Kidney epithelial cell (primary cell): Measurements from ENCODE around the gene CDKAL1. TPM values are rescaled to one million over a fixed set of nuclear protein-coding genes. Genes with fewer than 3 reads are reported as not detected.
"Not testable (repeated sequence)": the region's sequence is repeated elsewhere in the genome, so short reads cannot be mapped to it uniquely, and the experiment has no call there.

Experiments
- DNase-seq: peaks from one replicate; pipeline ENCODE4 v3.0.0-alpha.2; 2010; ENCODE audit warnings: low read depth
- H3K27me3 ChIP-seq: 2 replicates; pipeline ENCODE4 v1.6.0; 2011; ENCODE audit warnings: low read length; ENCODE audit not compliant: control insufficient read depth, insufficient read depth
- H3K36me3 ChIP-seq: 2 replicates; pipeline ENCODE4 v1.5.1; 2011; ENCODE audit warnings: low read length; ENCODE audit not compliant: control insufficient read depth, insufficient read depth
- H3K4me3 ChIP-seq: 2 replicates; pipeline ENCODE4 v1.5.1; 2011; ENCODE audit warnings: low read depth, mild to moderate bottlenecking, control low read depth, low read length
- CTCF ChIP-seq: IDR thresholded peaks from 2 replicates; pipeline ENCODE4 v1.5.1; 2011; ENCODE audit warnings: mild to moderate bottlenecking, moderate library complexity, low read length, control low read depth, inconsistent platforms; ENCODE audit not compliant: insufficient read depth, poor library complexity, severe bottlenecking
- total RNA-seq: library from RNA; depleted of rRNA; stranded (reverse); fragments of >200 nt; gene quantifications from 2 replicates; pipeline ENCODE4 v1.2.3, GENCODE V29; 2015

Gene CDKAL1
- total RNA-seq, 1 donor from 2014 or later = 15.0 TPM

GRCh38 chr6:20640181-20640580, 105.9 kb downstream of the CDKAL1 start:
- TF ChIP-seq CTCF = no peak
- no peak for DNase-seq
- H3K36me3 ChIP-seq = no peaks in the 10 kb centered on the region
- H3K4me3 ChIP-seq = no peak overlapping the region
- H3K27me3 ChIP-seq = no peaks in the 10 kb centered on the region

- DNase-seq = no peak
- no peak for TF ChIP-seq CTCF
- no peaks in the 10 kb centered on the region for H3K27me3 ChIP-seq
- H3K4me3 ChIP-seq = no peak overlapping the region
- no peaks in the 10 kb centered on the region for H3K36me3 ChIP-seq
Observed at GRCh38 chr6:20642441-20642840, 108.2 kb downstream of the CDKAL1 start.

DNA sequence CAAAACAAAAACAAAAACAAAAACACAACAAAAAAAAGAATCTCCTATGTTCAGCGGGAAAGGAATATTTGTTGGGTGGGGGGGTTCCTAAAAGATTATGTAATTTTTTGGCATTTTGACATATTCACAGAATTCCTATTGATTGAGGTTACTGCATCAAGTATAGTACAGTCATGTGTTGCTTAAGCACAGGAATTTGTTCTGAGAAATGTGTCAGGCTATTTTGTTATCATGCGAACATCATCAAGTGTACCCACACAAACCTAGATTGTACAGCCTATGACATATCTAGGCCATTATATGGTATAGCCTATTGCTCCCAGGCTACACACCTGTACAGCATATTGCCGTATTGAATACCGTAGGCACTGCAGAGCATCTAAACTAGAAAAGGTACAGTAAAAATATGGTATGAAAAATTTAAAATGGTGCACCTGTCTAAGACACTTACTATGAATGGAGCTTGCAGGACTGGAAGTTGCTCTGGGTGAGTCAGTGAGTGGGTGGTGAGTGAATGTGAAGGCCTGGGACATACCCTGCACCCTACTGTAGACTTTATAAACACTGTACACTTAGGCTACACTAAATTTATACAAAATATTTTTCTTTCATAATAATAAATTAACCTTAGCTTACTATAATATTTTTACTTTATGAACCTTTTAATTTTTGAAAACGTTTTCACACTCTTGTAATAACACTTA, 110.6 kb downstream of the CDKAL1 start:
- no peak for TF ChIP-seq CTCF
- DNase-seq = no peak
- H3K4me3 ChIP-seq = no peak overlapping the region
- H3K36me3 ChIP-seq = no peaks in the 10 kb centered on the region
- no peaks in the 10 kb centered on the region for H3K27me3 ChIP-seq

DNA sequence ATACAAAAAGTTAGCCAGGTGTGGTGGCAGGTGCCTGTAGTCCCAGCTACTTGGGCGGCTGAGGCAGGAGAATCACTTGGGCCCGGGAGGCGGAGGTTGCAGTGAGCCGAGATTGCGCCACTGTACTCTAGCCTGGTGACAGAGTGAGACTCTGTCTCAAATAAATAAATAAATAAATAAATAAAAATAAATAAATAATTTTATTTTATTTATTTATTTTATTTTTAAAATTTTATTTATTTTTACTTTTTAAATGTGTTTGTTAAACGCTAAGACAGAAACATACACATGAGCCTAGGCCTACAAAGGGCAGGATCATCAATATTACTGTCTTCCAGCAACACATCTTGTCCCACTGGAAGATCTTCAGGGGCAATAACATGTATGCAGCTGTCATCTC, 111.3 kb downstream of the CDKAL1 start:
- H3K27me3 ChIP-seq, H3K36me3 ChIP-seq, DNase-seq, H3K4me3 ChIP-seq: not testable (repeated sequence)

GRCh38 chr6:20647585-20647984, 113.3 kb downstream of the CDKAL1 start:
- Histone ChIP-seq H3K4me3 (no peak overlapping the region), H3K36me3 (no peaks in the 10 kb centered on the region), H3K27me3 (no peaks in the 10 kb centered on the region)
- TF ChIP-seq CTCF = no peak
- DNase-seq = no peak

DNA sequence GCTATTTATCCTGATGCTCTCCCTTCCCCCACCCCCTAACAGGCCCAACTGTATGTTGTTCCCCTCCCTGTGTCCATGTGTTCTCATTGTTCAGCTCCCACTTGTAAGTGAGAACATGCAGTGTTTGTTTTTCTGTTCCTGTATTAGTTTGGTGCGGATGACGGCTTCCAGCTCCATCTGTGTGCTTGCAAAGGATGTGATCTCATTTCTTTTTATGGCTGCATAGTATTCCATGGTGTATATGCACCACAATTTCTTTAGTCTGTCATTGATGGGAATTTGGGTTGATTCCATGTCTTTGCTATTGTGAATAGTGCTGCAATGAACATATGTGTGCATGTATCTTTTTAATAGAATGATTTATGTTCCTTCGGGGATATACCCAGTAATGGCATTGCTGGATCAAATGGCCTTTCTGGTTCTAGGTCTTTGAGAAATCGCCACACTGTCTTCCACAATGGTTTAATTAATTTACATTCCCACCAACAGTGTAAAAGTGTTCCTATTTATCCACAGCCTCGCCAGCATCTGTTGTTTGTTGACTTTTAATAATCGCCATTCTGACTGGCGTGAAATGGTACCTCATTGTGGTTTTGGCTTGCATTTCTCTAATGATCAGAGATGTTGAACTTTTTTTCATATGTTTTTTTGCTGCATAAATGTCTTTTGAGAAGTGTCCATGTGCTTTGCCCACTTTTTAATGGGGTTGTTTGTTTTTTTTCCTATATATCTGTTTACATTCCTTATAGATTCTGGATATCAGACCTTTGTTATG, 115.6 kb downstream of the CDKAL1 start:
- DNase-seq, H3K36me3 ChIP-seq, H3K27me3 ChIP-seq, H3K4me3 ChIP-seq: not testable (repeated sequence)
